Measurements from ENCODE around the gene PCBP3.

The PCBP3 gene

DNA sequence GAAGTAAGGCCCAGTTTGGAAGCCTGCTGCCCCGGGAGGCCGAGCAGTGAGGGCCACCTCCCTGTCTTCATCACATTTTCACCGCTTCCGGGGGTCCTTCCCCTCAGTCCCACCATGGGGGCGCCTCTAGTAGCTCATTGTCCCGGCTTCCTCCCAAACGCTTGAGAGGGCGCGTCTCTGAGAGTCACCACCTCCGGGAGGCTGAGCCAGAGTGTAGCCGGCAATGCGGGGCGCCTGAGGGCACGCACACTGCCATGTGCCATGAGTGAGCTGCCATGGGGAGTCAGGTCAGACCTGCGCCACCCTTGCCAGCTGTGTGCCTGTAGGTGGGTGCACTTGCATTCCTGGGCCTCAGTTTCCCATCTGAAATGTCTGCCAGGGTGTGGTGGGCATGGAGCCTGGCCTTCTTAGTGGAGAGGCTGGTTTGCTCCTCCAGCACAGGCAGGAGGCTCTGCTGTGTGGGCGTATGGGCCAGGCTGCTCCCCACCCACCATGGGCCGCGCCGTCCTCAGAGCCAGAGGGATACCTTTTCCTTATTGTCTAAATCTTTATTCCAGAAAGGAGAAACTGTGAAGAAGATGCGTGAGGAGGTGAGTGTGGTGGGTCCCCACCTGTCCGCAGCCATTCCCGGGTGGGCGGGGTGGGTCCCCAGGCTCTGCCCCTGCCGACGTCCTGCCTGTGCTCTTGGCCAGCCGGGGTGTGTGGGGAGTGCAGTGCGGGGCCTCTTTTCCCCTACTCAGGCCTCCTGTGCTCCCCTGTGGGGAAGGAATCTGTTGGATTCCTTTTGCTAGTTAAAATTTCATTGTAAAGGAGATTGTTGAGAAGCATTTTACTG lies 256.7 kb downstream of the PCBP3 start:
- FAIRE-seq: no peak

DNA sequence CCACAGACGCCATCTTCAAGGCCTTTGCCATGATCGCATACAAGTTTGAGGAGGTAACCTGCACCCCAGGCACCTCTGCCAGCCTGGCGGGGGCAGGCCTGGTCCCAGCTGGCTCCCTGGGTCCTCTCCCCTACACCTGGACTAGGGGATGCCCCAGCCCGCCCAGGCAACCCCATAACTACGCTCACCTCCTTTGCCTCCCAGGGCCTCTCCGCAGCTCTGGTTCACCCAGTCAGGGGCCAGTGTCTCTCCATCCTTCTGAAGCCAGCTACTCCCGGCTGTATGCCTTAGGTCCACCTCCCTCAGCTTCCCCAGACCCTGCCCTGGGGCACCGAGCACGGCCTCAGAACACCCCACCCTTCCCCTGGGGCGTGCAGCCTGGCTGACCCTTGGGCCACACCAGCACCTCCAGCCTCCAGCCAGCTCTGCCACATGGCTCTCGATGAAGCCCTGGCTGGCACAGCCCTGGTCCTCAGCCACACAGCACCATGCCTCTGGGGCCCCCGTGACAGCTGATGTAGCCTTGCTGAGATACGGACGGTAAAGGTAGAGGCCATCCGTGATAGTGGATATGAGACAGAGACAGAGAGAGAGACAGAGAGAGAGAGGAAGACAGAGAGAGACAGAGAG lies 257.7 kb downstream of the PCBP3 start:
- no peak for FAIRE-seq

DNA sequence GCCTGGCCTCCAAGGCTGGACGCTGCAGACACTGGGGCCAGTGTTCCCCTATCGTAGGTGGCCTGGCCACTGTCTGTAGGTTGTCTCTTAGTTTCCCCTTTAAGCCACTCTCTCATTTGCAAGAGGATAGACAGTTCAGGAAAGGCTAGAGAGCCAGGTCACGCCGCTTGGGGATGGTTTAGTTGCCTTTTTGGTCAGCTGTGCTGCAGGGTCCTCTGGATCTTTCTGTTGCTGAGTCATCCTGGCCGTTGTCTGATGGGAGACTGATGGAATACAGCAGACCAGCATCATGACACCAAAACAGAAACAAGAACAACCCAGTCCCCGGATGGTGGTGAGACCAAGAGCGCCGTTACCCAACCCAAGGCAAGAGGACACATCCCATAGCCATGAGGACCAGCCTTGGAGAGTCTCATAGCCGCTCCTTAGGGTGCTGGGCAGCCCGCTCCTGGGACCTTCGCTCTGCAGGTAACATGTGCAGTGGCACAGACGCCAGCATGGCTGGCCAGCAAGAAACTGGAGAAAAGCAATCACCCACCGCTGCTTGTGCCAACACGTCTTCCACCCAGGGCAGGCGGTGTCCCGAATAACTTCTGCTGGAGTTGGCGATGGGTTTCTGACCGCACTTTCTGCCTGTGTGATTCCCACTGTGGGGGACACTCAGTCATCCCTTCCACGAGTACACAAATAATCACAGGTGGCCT lies 258.9 kb downstream of the PCBP3 start:
- FAIRE-seq: no peak

DNA sequence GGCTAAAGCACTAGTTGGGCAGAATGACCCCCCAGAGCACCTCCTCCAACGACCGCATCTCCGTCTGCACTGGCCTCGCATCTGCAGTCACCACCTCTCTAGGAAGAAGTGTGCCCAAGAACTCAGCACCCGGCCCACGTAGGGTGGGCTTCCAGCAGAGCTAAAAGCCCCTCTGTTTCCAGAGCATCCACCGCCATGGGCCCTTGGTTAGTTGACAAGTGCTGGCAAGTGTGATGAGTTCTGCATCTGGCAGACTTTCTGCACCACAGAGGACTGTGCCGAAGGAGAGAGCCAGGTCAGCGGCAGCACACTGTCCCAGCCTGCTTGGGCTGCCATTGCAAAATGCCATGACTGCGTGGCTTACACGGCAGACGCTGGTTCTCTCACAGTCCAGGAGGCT lies 261.7 kb downstream of the PCBP3 start:
- no peak for FAIRE-seq

DNA sequence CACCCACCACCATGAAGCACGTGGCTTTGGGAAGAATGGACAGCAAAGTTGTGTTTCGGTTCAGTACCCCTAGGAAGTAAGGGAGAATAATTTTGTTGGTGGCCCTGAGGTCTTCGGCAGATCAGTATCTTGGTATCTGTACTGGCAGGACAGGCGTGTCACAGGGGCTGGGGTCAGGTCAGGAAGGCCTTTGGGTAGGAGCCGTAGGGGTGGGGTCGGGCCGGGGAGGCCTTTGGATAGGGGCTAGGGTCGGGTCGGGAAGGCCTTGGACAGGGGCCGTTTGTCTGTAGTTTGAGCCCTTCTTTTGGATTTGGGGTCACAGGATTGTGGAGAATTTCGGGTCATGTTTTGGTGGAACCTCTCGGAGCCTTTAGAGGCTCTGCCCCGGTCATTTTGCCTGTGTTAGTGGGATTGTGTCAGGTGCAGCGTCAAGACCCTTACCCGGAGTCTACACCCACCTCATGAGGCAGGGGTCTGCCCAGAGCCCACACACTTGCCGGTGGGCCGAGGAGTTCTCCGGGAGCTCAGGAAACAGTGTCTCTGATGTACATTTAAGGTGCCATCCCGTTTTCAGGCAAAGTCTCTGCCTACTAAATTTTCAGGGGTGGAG lies 262.8 kb downstream of the PCBP3 start:
- no peak for FAIRE-seq

DNA sequence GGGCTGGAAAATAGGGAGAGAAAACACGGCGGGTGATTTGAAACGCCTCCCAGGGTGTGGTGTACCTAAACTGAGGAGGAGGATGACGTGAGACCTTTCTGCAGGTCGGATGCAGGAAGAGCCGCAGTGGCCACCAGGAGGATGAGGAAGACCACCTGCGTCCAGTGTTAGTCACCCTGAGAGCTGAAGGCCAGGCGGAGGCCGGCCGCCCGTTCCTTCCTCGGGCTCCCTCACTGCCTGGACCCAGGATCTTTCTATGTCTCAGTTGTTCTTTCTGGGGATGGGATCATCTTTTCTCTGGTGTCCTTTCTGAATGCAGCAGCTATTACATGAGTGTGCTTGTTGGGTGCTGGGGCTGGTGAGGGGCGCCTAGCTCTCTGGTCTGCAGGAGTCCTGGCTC lies 263.3 kb downstream of the PCBP3 start:
- no peak for FAIRE-seq

DNA sequence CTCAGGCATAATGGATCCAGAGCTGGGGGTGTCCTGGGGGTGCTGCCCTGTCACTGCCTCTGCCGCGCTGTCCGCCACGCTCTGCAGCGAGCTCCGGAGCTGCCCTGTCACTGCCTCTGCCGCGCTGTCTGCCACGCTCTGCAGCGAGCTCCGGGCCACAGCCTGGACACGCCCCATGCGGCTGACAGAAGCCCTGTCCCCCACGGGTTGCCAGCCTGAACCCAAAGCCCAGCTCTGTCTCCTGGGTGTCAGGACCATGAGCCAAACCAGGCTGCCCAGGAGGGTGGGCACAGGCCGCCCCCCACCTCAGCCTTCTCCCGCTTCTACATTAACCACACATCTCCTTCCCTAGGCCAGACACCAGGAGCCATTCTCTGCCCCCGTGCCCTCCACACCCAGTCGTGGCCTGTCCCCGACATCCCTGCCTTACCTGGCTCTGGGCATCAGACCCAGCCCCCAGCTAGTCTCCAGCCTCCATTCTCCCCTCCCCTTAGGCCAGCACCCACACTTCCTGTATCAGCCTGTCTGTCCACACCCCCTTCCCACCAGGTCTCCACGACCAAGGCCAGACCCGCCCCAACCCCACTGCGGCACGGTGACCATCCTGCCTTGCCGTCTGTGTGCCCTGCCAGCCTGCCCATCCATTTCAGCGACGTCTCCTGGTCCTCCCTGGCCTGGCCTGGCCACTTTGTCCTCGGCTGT lies 265.2 kb downstream of the PCBP3 start:
- no peak for FAIRE-seq

DNA sequence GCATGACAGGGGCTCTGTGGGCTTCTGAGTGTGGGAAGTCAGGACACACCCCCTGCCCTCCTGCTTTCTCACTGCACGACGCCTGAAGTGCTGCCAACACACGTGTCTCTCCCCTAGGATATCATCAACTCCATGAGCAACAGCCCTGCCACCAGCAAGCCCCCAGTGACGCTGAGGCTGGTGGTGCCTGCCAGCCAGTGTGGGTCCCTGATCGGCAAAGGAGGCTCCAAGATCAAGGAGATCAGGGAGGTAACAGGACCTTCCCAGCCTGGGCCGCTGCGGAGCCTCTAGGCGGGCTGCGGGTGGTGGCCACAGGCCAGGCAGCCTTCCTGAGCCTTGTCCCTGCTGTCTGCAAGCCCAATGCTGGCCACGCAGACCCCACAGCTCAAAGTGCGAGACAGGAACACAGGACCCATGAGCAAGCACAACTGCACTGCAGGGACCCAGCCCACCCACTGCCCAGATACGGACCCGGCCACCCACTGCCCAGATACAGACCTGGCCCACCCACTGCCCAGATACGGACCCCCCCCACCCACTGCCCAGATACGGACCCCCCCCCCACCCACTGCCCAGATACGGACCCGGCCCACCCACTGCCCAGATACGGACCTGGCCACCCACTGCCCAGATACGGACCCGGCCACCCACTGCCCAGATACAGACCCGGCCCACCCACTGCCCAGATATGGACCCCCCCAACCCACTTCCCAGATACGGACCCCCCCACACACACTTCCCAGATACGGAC lies 265.9 kb downstream of the PCBP3 start:
- no peak for FAIRE-seq

DNA sequence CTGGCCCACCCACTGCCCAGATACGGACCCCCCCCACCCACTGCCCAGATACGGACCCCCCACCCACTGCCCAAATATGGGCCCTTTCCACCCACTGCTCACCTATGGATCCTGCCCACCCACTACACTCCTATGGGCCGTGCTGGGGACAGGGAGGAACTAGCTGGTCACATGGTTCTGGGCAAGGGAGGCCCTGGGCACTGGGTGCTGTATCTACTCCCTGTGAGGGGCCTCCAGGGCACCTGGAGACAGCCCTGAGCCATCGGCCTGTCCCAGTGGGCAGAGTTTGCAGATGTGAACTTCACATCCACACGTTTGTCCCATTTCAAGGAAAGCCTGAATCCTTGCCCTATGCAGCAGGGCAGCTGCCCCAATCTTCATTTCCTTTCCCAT lies 266.6 kb downstream of the PCBP3 start:
- FAIRE-seq: no peak

DNA sequence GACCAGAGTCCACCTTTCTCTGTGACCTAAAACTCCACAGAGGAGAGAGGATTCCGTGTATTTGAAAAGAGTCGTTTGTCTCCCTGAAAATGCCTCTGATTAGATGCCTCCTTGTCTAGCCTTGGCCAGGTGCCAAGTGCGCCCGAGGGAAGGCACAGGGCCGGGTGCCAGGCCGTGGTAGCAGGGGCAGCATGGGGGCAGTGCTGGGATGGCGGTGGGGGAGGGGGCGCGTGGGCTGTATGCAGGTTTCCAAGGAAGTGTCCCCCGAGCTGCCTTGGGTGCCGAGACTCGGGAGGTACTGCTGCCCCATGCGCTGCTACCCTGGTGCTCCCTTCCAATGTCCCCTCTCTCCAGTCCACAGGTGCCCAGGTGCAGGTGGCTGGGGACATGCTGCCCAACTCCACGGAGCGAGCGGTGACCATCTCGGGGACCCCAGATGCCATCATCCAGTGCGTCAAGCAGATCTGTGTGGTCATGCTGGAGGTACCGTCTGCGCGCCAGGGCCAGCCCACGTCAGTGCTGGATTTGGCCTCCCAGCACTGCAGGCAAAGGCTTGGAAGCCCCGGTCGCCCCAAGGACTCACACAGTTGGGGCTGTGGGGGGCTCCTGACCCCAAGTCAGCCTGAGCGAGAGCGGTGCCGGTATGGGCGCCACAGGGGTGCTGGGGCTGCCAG lies 267.2 kb downstream of the PCBP3 start:
- FAIRE-seq: no peak

DNA sequence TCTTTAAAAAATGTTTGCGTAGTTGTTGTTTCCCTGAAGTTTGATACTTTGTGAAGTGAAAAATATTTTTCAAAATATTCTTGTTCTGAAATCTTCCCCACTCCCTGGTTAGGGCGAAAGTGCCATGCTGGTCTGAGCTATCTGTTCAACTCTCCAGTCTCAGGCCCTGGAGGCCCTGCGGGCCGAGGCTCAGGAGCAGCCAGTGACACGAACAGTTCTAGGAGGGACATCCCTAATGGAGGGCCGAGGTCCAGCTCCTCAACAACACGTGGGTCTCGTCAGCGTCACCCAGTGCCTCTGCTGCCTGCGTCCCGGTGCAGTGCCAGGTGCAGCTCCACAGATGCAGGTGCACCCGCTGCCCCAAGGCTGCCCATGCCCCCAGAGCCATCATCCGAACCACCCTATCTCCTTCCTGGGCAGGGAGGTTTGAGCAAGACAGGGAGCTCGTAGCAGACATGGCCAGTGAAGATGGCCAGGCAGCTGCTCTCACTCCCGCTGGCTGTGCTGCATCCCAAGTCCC lies 268.3 kb downstream of the PCBP3 start:
- no peak for FAIRE-seq

DNA sequence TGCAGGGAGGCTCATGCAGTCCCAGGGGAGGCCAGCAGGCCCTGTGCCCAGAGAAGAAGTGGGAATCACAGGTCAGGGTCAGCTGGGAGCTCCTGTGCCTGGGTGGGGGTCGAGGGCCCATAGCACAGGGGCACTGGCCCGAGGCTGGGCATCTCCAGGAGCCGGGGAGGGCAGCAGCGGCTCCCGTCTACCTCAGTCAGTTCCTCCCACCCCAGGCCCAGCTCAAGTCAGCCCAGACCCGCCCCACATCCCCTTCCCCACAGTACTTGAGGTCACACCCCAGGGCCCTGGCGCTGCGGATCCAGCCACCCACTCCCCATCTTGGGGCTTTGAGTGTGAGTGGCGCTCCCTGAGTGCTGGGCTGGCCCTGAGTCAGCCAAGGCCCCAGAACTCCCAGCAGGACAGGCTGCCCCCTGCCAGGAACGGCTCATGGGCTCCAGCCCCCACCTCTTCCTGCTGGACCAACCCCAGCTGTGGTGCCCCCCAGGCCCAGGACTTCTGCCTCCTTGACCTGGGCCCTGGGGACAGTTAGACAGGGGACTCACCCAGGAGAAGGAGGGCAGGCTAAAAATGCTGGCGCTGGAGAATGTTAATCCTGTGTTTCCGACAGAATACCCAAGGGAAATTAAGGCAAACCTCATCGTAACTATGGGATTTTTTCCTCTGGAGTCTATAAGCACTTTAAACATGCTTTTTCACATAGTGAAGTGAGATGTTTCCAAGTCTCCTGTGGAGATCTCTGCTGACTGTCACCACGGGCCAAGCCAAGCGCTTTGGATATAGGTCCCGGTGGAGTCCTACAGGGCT lies 269.3 kb downstream of the PCBP3 start:
- no peak for FAIRE-seq

DNA sequence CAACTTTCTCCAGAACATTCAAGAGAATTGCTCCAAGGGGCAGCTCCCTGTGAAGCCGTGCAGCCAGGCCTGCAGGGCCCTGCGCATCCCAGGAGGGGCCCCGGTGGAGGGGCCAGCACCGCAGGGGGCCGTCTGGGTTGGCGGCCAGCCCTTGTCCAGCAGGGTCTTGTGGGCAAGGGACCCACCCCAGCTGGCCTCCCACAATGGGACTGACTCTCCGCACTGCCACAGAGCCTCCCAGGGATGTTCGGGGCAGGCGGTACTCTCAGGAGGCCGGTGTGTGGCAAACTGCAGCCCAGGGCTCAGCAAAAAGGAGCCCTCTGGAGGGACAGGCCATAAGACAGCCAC lies 269.9 kb downstream of the PCBP3 start:
- FAIRE-seq: no peak

DNA sequence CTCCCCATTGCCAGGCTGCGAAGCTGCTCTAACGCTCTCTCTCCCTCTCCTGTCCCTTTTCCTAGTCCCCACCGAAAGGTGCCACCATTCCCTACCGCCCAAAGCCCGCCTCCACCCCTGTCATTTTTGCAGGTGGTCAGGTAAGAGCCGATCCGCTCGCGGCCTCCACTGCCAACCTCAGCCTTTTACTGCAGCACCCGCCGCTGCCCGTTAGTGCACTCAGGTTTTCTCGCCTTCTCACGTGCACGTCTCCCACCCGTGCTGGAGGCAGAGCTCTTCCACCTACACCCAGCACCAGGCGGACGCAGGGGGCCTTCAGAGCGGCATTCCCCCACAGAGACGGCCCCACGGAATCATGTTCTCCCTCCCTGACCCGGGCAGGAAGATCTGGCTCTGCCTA lies 270.4 kb downstream of the PCBP3 start:
- no peak for FAIRE-seq

DNA sequence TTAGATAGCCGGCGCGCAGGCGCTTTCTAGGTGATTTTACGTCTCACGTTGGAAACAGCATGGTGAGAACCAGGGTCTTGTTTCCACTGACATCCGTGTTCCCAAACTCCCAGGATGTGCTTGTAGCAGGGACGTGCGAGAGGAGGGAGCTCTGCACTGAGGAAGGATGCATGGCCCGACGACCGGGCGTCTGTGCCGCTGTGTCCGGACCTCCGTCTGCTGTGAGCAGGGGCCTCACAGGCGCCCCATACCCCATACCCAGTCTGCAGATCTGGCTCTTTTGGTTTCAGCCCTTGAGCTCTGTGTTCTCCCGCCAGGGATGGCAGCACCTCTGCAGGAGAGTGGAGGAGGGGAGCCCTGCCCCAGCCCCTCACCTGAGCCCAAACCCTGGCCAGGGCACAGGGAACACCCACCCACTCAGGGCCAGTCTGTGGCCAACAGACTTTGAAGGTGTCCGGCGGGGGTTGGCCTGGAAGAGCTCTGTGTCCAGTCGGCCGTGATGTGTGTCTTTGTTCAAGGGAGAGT lies 270.9 kb downstream of the PCBP3 start:
- no peak for FAIRE-seq

DNA sequence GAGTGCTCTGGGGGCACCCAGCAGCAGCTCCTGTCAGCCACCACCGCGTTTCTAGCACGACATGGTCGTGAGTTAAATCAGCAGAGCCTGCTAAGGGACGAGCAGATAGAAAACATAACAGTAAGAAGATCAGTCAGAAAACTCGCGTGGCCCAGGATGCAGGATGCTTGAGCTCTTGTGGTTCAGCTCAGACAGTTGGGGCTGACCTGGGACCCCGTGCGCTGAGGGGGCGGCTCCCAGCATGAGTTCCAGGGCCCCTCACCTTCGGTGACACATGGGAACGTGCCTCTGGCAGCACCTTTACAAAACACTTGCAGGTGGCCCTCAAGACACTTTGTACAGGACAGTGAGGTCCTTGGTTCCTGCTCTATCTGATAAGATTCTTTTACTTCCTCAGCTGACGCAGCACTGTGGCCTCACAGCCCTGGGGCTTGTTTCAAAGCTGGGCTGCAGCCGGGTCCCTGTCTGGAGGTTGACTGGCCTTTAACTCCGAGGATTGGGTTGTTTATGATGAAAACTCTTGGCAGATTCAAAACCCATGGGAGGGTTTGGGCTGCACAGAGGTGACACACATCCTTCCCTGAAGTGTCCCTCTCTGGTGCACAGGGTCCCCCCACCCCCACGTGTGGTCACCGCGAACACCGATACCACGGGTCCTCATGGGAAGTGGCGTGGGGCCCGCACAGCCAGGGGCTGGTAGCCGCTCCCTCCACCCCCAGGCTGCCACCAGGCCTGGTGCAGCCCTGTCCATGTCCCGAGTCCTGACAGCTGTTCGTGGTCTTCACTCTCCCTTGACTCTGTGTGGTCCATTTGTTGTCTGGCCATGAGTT lies 272.7 kb downstream of the PCBP3 start:
- FAIRE-seq: no peak

DNA sequence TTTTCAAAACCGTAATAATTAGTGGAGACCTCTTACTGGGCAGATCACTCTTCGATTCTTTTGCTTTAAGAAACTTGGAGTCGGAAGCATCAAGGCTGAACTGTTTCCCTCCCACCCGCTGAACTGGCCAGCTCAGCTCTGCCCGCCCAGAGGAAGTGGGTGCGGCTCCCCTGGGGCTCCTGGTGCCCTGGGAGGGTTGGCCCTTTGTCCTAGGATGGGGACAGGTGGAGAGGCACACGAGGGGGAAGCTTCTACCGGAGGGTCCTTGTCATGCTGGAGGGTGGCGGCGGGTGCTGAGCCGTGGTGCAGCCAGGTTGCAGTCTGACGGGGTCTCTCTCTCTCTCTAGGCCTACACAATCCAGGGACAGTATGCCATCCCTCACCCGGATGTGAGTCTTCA lies 273.7 kb downstream of the PCBP3 start:
- FAIRE-seq: no peak

DNA sequence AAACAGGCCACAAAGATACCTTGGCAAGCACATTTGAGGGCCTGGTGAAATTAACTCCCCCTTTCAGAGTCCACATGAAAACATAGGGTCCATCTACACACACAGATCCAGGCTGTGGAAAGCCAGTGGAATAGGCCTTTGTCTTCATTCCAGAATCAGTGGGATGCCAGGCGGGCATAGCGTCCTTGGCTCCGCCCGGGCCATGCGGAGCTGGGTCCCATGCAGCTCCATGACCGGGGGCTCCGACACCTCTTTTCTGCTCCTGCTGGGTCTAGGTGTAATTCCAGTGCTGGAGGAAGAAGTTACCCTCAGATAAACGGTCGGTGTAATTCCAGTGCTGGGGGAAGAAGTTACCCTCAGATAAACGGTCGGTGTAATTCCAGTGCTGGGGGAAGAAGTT lies 274.5 kb downstream of the PCBP3 start:
- no peak for FAIRE-seq

DNA sequence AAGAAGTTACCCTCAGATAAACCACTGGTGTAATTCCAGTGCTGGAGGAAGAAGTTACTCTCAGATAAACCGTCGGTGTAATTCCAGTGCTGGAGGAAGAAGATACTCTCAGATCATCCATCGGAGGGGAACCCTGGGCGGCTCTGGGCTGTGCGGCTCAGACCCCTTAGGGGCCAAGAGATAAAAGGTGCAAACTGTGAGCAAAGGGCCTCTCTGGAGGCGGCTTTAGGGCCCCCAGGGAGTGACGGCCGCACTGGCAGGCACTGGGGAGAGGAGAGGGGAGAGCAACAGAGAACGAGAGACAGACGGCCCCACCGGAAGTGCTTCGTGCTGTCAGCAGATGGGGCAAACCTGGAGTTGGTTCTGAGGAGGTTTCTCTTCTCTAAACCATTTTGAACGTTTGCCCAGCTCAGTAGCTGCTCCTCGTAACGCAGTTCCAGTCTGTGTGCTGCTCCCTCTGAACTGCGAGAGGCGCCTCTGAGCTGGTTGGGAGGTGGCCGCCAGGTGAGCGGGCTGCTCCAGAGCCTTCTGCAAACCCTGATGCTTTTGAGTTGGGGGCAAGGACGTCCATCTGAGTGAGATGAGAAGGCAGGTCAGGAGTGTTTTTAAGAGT lies 275.4 kb downstream of the PCBP3 start:
- no peak for FAIRE-seq

Data from TTC549 (cell line).